ENCODE results near the gene GAP43.

The GAP43 gene

DNA sequence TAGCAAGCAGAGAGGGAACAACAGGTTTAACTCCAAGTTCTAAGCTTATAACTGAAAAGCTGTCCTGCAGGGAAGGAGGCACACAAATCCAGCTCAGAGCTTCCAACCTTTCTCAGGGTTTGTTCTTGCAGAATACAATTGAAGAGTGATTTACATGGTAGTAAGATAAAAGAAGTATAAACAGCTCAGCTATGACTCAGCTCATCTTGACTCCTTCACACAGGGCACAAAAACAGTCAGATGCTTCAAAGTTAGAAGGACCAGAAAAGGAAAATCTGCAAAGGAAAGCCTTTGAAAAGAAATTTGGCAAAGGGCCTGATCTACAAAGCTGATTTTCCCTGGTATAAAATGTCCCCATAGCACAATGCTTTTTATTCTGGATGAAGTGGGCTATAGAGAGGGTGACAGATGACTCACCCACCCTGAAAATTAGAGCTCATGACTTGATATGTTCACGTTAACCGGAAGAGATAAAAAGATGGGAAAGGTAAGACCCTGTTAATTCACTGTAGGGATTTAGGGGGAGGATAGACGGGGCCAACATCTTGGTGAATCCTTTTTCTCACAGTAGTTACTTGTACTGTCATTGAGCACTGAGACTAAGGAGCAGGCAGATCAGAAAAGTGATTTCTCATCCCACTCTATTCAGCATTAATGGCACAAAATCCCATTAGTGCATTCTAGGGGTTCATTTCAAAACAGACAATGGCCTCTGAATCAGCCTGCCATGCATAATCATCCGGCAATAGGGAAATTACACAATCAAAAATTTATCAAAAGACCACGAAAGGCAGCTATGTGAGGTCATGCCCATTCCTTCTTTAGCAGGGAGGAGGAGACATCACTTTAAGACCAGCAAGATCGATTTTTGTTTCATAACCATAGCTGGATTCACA, 143.5 kb downstream of the GAP43 start:
- Histone ChIP-seq H3K9me3 (ENCODE audit: insufficient read depth, low read length) (no peaks in the 10 kb centered on the region), H3K9me2 (replicated peaks; ENCODE audit: insufficient read depth, low read length) (no peaks in the 10 kb centered on the region), H2AFZ (ENCODE audit: low read depth, low read length, severe bottlenecking) (no peak overlapping the region), H3K27ac (ENCODE audit: low read depth, low read length) (no peak overlapping the region), H3K4me3 (ENCODE audit: insufficient read depth, low read length, poor library complexity, severe bottlenecking) (no peak overlapping the region), H3K9ac (ENCODE audit: low read length) (no peak overlapping the region), H3K79me2 (ENCODE audit: insufficient read depth, low read length) (no peaks in the 10 kb centered on the region), H3F3A (ENCODE audit: insufficient read depth) (no peaks in the 10 kb centered on the region), H3K36me3 (ENCODE audit: low read length) (no peaks in the 10 kb centered on the region), H3K27me3 (ENCODE audit: low read length) (no peaks in the 10 kb centered on the region), H4K20me1 (ENCODE audit: low read depth, low read length) (no peaks in the 10 kb centered on the region), H3K4me2 (ENCODE audit: low read depth, low read length, poor library complexity, severe bottlenecking) (no peak overlapping the region)
- no peak for TF ChIP-seq EZH2phosphoT487 (conservative IDR thresholded peaks at IDR 0.05; ENCODE audit: low read length)
- TF ChIP-seq, protein P1, sequence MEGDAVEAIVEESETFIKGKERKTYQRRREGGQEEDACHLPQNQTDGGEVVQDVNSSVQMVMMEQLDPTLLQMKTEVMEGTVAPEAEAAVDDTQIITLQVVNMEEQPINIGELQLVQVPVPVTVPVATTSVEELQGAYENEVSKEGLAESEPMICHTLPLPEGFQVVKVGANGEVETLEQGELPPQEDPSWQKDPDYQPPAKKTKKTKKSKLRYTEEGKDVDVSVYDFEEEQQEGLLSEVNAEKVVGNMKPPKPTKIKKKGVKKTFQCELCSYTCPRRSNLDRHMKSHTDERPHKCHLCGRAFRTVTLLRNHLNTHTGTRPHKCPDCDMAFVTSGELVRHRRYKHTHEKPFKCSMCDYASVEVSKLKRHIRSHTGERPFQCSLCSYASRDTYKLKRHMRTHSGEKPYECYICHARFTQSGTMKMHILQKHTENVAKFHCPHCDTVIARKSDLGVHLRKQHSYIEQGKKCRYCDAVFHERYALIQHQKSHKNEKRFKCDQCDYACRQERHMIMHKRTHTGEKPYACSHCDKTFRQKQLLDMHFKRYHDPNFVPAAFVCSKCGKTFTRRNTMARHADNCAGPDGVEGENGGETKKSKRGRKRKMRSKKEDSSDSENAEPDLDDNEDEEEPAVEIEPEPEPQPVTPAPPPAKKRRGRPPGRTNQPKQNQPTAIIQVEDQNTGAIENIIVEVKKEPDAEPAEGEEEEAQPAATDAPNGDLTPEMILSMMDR (IDR thresholded peaks at IDR 0.05; ENCODE audit: insufficient read depth, low read length, poor library complexity, severe bottlenecking) = no peak

DNA sequence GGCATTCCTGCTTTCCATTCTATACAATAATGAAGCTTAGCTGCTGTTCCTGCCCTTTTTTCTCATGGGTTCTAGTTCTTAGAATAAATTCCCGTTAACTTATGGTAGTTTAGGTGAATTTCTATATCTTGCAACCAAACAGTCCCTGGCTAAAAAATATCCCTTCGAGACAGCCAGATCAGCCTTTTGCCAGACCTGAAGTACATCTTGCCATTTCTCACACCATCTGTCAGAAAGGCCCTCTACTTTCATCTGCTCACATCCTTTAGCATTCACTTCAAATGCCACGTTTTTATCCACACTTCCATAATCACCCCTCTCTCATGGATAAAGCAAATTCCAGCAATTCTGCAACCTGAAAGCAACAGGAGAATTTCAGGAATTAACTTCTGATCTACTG, 145.4 kb downstream of the GAP43 start:
- no peaks in the 10 kb centered on the region for H3K9me2 ChIP-seq (replicated peaks; ENCODE audit: insufficient read depth, low read length)
- no peaks in the 10 kb centered on the region for H3F3A ChIP-seq (ENCODE audit: insufficient read depth)
- no peaks in the 10 kb centered on the region for H3K27me3 ChIP-seq (ENCODE audit: low read length)
- H3K4me3 ChIP-seq (ENCODE audit: insufficient read depth, low read length, poor library complexity, severe bottlenecking) = no peak overlapping the region
- no peaks in the 10 kb centered on the region for H3K9me3 ChIP-seq (ENCODE audit: insufficient read depth, low read length)
- H3K4me2 ChIP-seq (ENCODE audit: low read depth, low read length, poor library complexity, severe bottlenecking) = no peak overlapping the region
- no peak overlapping the region for H3K9ac ChIP-seq (ENCODE audit: low read length)
- no peak for TF ChIP-seq EZH2phosphoT487 (conservative IDR thresholded peaks at IDR 0.05; ENCODE audit: low read length)
- TF ChIP-seq, protein P1 (IDR thresholded peaks at IDR 0.05; ENCODE audit: insufficient read depth, low read length, poor library complexity, severe bottlenecking) = no peak
- no peak overlapping the region for H3K27ac ChIP-seq (ENCODE audit: low read depth, low read length)
- H4K20me1 ChIP-seq (ENCODE audit: low read depth, low read length) = no peaks in the 10 kb centered on the region
- H3K79me2 ChIP-seq (ENCODE audit: insufficient read depth, low read length) = no peaks in the 10 kb centered on the region
- H3K36me3 ChIP-seq (ENCODE audit: low read length) = no peaks in the 10 kb centered on the region
- H2AFZ ChIP-seq (ENCODE audit: low read depth, low read length, severe bottlenecking) = no peak overlapping the region
